HEK293 (cell line): Measurements from ENCODE around the gene IFITM1.

Experiments
- KLF9 ChIP-seq: fragments of 450-650 bp; formaldehyde crosslinking; IDR thresholded peaks from 2 replicates; pipeline ENCODE4 v1.5.1; 2016; ENCODE audit warnings: missing biosample characterization, missing genetic modification characterization, low read depth
- SALL2 ChIP-seq: fragments of 450-650 bp; formaldehyde crosslinking; IDR thresholded peaks from 2 replicates; pipeline ENCODE4 v1.5.0; 2017; ENCODE audit warnings: missing biosample characterization, mild to moderate bottlenecking, missing genetic modification characterization, borderline replicate concordance
- TRIM28 ChIP-seq: IDR thresholded peaks from 2 replicates; pipeline ENCODE4 v1.6.1; 2011; ENCODE audit warnings: low read length, control low read depth, borderline replicate concordance
- ZNF274 ChIP-seq, 2 experiments: fragments of 200-500 bp in 1 of 2; fragments of 450-650 bp in 1 of 2; sonication (Bioruptor generic) in 1 of 2; formaldehyde crosslinking in 1 of 2; IDR thresholded peaks; 2 replicates each; pipeline versions ENCODE4 v1.5.1 to v1.6.1; 2014 to 2016; ENCODE audit warnings: borderline replicate concordance in 1 of 2, inconsistent platforms in 1 of 2, low read length in 1 of 2, missing biosample characterization in 1 of 2, missing genetic modification characterization in 1 of 2
- ZNF549 ChIP-seq: fragments of 450-650 bp; IDR thresholded peaks from 2 replicates; pipeline ENCODE4 v1.5.1; 2018; ENCODE audit warnings: missing biosample characterization, missing genetic modification characterization, mild to moderate bottlenecking, inconsistent platforms, moderate library complexity
- TF ChIP-seq, protein P1 (sequence below): fragments of 450-650 bp; formaldehyde crosslinking; IDR thresholded peaks from 2 replicates; pipeline ENCODE4 v1.5.1; 2016; ENCODE audit warnings: missing biosample characterization, missing genetic modification characterization
- TF ChIP-seq, protein P2 (sequence below): fragments of 450-650 bp; formaldehyde crosslinking; IDR thresholded peaks from 2 replicates; pipeline ENCODE4 v1.5.1; 2016; ENCODE audit warnings: missing biosample characterization, missing genetic modification characterization
- TF ChIP-seq, protein P3 (sequence below): fragments of 450-650 bp; formaldehyde crosslinking; IDR thresholded peaks from 2 replicates; pipeline ENCODE4 v1.5.1; 2016; ENCODE audit warnings: missing biosample characterization, missing genetic modification characterization

DNA sequence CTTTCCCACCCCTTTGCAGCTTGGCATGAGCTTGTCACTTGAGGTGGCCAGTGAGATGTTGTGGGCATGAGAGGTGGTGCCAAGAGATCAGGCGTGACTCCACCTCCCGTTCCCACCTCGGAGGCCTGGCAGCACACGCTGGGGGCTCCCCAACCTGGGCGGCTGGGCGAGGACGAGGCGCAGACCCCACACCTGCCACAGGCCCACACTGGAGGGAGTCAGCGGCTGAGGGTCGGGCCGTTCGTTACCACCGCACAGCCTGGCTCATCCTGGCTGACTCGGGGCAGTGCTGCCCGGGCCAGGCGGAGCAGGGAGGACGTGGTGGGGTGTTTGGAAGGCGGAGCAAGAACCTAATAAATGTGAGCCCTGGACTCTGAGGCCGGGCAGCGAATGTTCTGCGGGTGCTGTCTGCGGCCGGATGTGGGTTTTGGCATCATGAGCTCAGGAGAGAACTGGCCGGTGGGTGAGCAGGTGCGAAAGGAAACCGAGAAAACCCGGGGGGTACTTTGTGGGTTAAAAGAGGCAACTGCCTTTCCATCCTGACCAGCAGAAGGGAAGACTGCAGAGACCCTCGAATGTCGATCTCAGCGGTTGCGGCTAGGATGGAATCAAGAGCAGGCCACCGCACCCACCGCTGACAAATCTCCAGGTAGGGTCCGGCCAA lies 17.0 kb downstream of the IFITM1 start:
- TF ChIP-seq, protein P1, sequence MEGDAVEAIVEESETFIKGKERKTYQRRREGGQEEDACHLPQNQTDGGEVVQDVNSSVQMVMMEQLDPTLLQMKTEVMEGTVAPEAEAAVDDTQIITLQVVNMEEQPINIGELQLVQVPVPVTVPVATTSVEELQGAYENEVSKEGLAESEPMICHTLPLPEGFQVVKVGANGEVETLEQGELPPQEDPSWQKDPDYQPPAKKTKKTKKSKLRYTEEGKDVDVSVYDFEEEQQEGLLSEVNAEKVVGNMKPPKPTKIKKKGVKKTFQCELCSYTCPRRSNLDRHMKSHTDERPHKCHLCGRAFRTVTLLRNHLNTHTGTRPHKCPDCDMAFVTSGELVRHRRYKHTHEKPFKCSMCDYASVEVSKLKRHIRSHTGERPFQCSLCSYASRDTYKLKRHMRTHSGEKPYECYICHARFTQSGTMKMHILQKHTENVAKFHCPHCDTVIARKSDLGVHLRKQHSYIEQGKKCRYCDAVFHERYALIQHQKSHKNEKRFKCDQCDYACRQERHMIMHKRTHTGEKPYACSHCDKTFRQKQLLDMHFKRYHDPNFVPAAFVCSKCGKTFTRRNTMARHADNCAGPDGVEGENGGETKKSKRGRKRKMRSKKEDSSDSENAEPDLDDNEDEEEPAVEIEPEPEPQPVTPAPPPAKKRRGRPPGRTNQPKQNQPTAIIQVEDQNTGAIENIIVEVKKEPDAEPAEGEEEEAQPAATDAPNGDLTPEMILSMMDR (tag by site-specific recombination) = no peak
- TF ChIP-seq SALL2 (no peak), ZNF549 (tag by site-specific recombination) (no peak), TRIM28 (no peak), KLF9 (tag by site-specific recombination) (no peak), ZNF274 (IDR thresholded peaks at IDR 0.05; ENCODE audit: low read length) (no peak), ZNF274 (tag by site-specific recombination; IDR thresholded peaks at IDR 0.05; ENCODE audit: borderline replicate concordance) (no peak)
- TF ChIP-seq, protein P2, sequence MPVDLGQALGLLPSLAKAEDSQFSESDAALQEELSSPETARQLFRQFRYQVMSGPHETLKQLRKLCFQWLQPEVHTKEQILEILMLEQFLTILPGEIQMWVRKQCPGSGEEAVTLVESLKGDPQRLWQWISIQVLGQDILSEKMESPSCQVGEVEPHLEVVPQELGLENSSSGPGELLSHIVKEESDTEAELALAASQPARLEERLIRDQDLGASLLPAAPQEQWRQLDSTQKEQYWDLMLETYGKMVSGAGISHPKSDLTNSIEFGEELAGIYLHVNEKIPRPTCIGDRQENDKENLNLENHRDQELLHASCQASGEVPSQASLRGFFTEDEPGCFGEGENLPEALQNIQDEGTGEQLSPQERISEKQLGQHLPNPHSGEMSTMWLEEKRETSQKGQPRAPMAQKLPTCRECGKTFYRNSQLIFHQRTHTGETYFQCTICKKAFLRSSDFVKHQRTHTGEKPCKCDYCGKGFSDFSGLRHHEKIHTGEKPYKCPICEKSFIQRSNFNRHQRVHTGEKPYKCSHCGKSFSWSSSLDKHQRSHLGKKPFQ (tag by site-specific recombination) = no peak
- TF ChIP-seq, protein P3, sequence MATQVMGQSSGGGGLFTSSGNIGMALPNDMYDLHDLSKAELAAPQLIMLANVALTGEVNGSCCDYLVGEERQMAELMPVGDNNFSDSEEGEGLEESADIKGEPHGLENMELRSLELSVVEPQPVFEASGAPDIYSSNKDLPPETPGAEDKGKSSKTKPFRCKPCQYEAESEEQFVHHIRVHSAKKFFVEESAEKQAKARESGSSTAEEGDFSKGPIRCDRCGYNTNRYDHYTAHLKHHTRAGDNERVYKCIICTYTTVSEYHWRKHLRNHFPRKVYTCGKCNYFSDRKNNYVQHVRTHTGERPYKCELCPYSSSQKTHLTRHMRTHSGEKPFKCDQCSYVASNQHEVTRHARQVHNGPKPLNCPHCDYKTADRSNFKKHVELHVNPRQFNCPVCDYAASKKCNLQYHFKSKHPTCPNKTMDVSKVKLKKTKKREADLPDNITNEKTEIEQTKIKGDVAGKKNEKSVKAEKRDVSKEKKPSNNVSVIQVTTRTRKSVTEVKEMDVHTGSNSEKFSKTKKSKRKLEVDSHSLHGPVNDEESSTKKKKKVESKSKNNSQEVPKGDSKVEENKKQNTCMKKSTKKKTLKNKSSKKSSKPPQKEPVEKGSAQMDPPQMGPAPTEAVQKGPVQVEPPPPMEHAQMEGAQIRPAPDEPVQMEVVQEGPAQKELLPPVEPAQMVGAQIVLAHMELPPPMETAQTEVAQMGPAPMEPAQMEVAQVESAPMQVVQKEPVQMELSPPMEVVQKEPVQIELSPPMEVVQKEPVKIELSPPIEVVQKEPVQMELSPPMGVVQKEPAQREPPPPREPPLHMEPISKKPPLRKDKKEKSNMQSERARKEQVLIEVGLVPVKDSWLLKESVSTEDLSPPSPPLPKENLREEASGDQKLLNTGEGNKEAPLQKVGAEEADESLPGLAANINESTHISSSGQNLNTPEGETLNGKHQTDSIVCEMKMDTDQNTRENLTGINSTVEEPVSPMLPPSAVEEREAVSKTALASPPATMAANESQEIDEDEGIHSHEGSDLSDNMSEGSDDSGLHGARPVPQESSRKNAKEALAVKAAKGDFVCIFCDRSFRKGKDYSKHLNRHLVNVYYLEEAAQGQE = no peak
